Skeletal muscle tissue (tissue), 5 donors: ENCODE measurements around the gene OR5AP2. TPM values are rescaled to one million over a fixed set of nuclear protein-coding genes. Genes with fewer than 3 reads are reported as not detected.
"Not testable (repeated sequence)": the region's sequence is repeated elsewhere in the genome, so short reads cannot be mapped to it uniquely, and the experiment has no call there.

Source experiments
- H3K27ac ChIP-seq: one replicate; pipeline ENCODE4 v1.7.0; 2013; ENCODE audit warnings: mild to moderate bottlenecking, low read depth, low read length, inconsistent platforms
- H3K27me3 ChIP-seq, 3 donors: one replicate each; pipeline ENCODE4 v1.7.0; 2013; ENCODE audit warnings: low read length in 3 of 3; ENCODE audit not compliant: control insufficient read depth in 3 of 3, insufficient read depth in 3 of 3
- H3K36me3 ChIP-seq, 3 donors: one replicate each; pipeline ENCODE4 v1.7.0; 2013; ENCODE audit warnings: low read length in 3 of 3; ENCODE audit not compliant: control insufficient read depth in 3 of 3, insufficient read depth in 3 of 3
- H3K4me1 ChIP-seq, 3 donors: one replicate each; pipeline ENCODE4 v1.7.0; 2013; ENCODE audit warnings: low read length in 3 of 3, mild to moderate bottlenecking in 3 of 3; ENCODE audit not compliant: control insufficient read depth in 3 of 3, insufficient read depth in 3 of 3
- H3K4me3 ChIP-seq, 3 donors: one replicate each; pipeline ENCODE4 v1.7.0; 2013; ENCODE audit warnings: low read length in 3 of 3
- H3K9ac ChIP-seq, 3 donors: one replicate each; pipeline ENCODE4 v1.7.0; 2013; ENCODE audit warnings: low read length in 3 of 3, mild to moderate bottlenecking in 3 of 3, moderate library complexity in 2 of 3, low read depth in 1 of 3
- H3K9me3 ChIP-seq, 3 donors: one replicate each; pipeline ENCODE4 v1.7.0; 2013; ENCODE audit warnings: low read length in 3 of 3; ENCODE audit not compliant: control insufficient read depth in 3 of 3
- small RNA-seq: library from RNA; depleted of rRNA; stranded (forward); fragments of <200 nt; gene quantifications from one replicate; pipeline ENCODE3, GENCODE V24; 2014
- total RNA-seq: library from RNA; depleted of rRNA; stranded (reverse); fragments of >200 nt; gene quantifications from one replicate; pipeline ENCODE4 v1.2.3, GENCODE V29; 2014
- donor health status: Osteomylitis.

The OR5AP2 gene
- total RNA-seq, 1 donor from 2014 or later, result not detected

DNA sequence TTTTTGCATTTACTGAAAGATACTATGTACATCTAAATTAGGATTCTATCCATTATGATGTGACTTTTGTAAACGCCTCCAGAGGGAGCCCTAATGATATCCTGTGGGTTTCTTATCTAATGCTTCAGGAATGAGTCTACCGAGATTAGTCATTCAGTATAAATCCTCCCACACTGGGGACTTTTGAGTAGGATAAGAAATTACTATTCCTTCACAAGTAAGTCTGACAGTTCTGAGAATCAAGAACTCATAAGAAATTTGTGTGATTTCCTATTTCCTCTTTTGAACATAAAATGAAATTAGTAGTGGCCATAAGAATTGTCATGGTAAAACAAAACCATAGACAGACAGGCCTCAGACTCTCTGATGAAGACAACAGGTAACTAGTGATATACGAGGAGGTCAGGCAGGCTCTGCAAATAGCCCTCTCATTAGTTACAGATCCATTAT is 17.6 kb downstream of the OR5AP2 start:
- H3K36me3 ChIP-seq, result no peaks in the 10 kb centered on the region
- no peaks in the 10 kb centered on the region for H3K27me3 ChIP-seq
- no peak overlapping the region for H3K27ac ChIP-seq
- H3K4me1 ChIP-seq, result no peaks in the 10 kb centered on the region
- no peaks in the 10 kb centered on the region for H3K9me3 ChIP-seq
- H3K4me3 ChIP-seq, result no peak overlapping the region
- no peak overlapping the region for H3K9ac ChIP-seq

DNA sequence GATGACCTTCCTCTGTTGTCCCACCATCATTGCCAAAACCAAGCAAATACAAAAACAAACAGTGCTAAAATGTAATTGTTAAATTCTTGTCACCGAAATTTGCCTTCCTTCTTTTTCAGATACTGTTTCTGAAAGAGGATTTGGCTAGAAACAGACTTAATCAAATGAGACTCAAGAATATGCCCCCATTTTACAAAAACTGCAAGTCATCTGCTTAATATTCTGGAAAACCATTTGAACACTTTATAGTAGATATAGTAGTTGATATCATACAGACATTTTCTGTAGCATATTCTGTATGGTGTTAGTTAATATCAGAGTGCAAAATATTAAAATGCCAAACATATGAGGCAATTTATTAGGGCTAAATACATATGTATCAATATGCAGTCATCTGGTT is 31.1 kb downstream of the OR5AP2 start:
- Histone ChIP-seq H3K4me3 (no peak overlapping the region), H3K9ac (no peak overlapping the region), H3K4me1 (no peaks in the 10 kb centered on the region), H3K36me3 (no peaks in the 10 kb centered on the region), H3K9me3 (no peaks in the 10 kb centered on the region), H3K27ac (no peak overlapping the region), H3K27me3 (no peaks in the 10 kb centered on the region)

DNA sequence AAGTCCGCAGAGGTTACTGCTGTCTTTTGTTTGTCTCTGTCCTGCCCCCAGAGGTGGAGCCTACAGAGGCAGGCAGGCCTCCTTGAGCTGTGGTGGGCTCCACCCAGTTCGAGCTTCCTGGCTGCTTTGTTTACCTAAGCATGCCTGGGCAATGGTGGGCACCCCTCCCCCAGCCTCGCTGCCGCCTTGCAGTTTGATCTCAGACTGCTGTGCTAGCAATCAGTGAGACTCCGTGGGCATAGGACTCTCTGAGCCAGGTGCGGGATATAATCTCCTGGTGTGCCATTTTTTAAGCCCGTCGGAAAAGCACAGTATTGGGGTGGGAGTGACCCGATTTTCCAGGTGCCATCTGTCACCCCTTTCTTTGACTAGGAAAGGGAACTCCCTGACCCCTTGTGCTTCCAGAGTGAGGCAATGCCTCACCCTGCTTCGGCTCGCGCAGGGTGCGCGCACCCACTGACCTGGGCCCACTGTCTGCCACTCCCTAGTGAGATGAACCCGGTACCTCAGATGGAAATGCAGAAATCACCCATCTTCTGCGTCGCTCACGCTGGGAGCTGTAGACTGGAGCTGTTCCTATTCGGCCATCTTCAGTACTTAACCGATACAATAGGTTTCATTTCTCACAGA is 50.0 kb downstream of the OR5AP2 start:
- not testable (repeated sequence) for H3K9me3 ChIP-seq, H3K4me1 ChIP-seq, H3K27me3 ChIP-seq, H3K27ac ChIP-seq, H3K36me3 ChIP-seq, H3K4me3 ChIP-seq, H3K9ac ChIP-seq

Small RNA genes within 50 kb of the gene (small RNA-seq; reads per million reads assigned to genes)
- not detected for gene AP004245.1

Other genes with a start within 250 kb of the OR5AP2 start
- not detected for gene OR5AL1, start 229.7 kb downstream of the OR5AP2 start, total RNA-seq
- gene OR5M3, start 169.1 kb downstream of the OR5AP2 start, total RNA-seq, result not detected
- not detected for gene OR5M8, start 151.1 kb downstream of the OR5AP2 start, total RNA-seq
- gene OR5M11, start 99.2 kb downstream of the OR5AP2 start, total RNA-seq, result not detected
- not detected for gene OR5M10, start 64.7 kb downstream of the OR5AP2 start, total RNA-seq
- not detected for gene OR5M1, start 27.6 kb downstream of the OR5AP2 start, total RNA-seq
- not detected for gene OR5AR1, start 21.2 kb upstream of the OR5AP2 start, total RNA-seq
- gene OR9G1, start 56.7 kb upstream of the OR5AP2 start, total RNA-seq, result not detected
- gene OR9G4, start 106.3 kb upstream of the OR5AP2 start, total RNA-seq, result not detected